ENCODE data around the gene ATL3. TPM values are rescaled to one million over a fixed set of nuclear protein-coding genes. Genes with fewer than 3 reads are reported as not detected.
A peak's percentile ranks its signal among the peaks of the same experiment; 100 is the strongest.

Gene ATL3
- total RNA-seq, 1 experiment from 2014 or later, result 55.1 TPM

DNA sequence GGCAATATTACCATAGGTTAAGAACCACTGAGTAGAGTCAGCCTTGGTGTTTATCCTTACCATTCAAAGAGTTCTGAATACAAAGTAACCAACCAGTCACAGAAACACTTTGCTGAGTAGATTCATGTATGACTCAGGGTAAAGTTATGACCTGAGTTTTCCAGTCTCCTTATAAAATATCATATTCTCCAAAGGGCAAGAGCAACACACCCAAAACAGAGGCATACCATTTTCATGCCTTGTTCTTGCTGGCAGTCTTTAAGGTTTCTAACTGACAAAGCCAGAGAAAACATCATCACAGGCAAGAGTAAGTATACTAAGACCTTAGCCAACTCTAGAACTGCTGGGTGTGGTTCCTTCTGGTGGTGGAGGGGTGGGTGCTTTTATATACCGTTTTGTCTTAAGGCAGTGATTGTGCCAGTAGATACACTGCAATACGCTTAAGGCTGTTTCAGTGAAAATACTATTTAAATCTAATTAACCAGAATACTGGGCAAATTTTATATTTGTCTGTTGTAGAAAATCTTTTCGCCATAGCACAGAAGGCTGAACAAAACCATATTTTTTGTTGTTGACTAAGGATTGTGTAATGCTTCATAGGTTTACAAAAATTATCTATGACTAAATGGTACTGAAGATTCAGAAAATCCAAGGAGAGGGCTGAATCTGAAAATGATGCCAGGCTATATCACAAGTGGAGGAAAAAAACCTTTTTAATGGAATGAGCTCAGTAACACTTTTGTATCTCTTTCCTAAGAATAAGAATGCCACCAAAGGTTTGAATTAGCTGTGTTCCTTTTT lies 3.0 kb downstream of the ATL3 start:
- Histone ChIP-seq H3K4me3 (ENCODE audit: low read depth, low read length) (no peak overlapping the region), H3K36me3 (ENCODE audit: control insufficient read depth, insufficient read depth, low read length) (no peaks in the 10 kb centered on the region), H3K9me3 (no peaks in the 10 kb centered on the region), H3K27me3 (replicated peaks; ENCODE audit: control insufficient read depth, insufficient read depth, low read length) (no peaks in the 10 kb centered on the region), H3K4me1 (peaks cover 19% of the 10 kb centered on the region)
- peaks cover 18% of the 10 kb centered on the region for H3K4me1 Mint-ChIP-seq (ENCODE audit: low read depth, unreplicated experiment)
- H3K27ac Mint-ChIP-seq (ENCODE audit: unreplicated experiment), result no peak overlapping the region
- TF ChIP-seq, protein P1, sequence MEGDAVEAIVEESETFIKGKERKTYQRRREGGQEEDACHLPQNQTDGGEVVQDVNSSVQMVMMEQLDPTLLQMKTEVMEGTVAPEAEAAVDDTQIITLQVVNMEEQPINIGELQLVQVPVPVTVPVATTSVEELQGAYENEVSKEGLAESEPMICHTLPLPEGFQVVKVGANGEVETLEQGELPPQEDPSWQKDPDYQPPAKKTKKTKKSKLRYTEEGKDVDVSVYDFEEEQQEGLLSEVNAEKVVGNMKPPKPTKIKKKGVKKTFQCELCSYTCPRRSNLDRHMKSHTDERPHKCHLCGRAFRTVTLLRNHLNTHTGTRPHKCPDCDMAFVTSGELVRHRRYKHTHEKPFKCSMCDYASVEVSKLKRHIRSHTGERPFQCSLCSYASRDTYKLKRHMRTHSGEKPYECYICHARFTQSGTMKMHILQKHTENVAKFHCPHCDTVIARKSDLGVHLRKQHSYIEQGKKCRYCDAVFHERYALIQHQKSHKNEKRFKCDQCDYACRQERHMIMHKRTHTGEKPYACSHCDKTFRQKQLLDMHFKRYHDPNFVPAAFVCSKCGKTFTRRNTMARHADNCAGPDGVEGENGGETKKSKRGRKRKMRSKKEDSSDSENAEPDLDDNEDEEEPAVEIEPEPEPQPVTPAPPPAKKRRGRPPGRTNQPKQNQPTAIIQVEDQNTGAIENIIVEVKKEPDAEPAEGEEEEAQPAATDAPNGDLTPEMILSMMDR (IDR thresholded peaks at IDR 0.05; ENCODE audit: insufficient read depth in 1 of 2, low read depth in 1 of 2, low read length in 1 of 2, severe bottlenecking in 1 of 2, unreplicated experiment in 1 of 2), result no peak
- POLR2A ChIA-PET, result no interaction called here
- no peaks in the 10 kb centered on the region for H3K27me3 Mint-ChIP-seq (ENCODE audit: insufficient read depth, unreplicated experiment)
- no peak for DNase-seq
- BruUV-seq (replicated peaks), result TSS peak; percentile 2
- intact Hi-C loops (cut with micrococcal nuclease; ENCODE audit: unreplicated experiment), result no loop called here
- no peaks in the 10 kb centered on the region for H3K9me3 Mint-ChIP-seq (ENCODE audit: unreplicated experiment)
- H3K4me3 Mint-ChIP-seq (ENCODE audit: unreplicated experiment), result no peak overlapping the region
- CTCF ChIA-PET, result no interaction called here
- H3K36me3 Mint-ChIP-seq (ENCODE audit: insufficient read depth, unreplicated experiment), result peaks cover 4% of the 10 kb centered on the region

DNA sequence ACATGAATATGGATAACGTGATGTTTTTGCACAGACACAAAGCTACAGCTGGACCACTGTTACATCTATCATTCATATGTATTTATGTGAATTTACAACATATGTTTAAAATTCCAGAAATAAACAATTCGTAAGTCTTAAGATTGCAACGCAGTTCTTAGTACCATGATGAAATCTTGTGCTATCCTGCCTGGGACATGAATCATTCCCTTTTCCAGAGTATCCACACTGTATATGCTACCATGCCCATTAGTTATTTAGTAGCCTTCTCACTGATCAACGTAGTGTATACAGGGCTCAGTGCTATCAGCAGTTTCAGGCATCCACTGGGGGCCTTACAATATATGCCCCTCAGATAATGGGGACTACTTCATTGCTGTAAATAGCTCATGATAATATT lies 4.3 kb downstream of the ATL3 start:
- H3K36me3 ChIP-seq (ENCODE audit: control insufficient read depth, insufficient read depth, low read length), result no peaks in the 10 kb centered on the region
- Mint-ChIP-seq H3K9me3 (ENCODE audit: unreplicated experiment) (no peaks in the 10 kb centered on the region), H3K4me1 (ENCODE audit: low read depth, unreplicated experiment) (peaks cover 7% of the 10 kb centered on the region), H3K27ac (ENCODE audit: unreplicated experiment) (no peak overlapping the region), H3K4me3 (ENCODE audit: unreplicated experiment) (no peak overlapping the region), H3K27me3 (ENCODE audit: insufficient read depth, unreplicated experiment) (no peaks in the 10 kb centered on the region), H3K36me3 (ENCODE audit: insufficient read depth, unreplicated experiment) (peaks cover 4% of the 10 kb centered on the region)
- H3K4me3 ChIP-seq (ENCODE audit: low read depth, low read length), result no peak overlapping the region
- ChIA-PET CTCF (interaction anchor here (0.6 kb wide), 1 partner anchor 65 kb away, joined by 3 read pairs; no protein-coding TSS in a partner anchor), POLR2A (interaction anchor here (0.5 kb wide), 1 partner anchor 31 kb away, joined by 9 read pairs; no protein-coding TSS in a partner anchor)
- H3K27me3 ChIP-seq (replicated peaks; ENCODE audit: control insufficient read depth, insufficient read depth, low read length), result no peaks in the 10 kb centered on the region
- intact Hi-C loops (cut with micrococcal nuclease; ENCODE audit: unreplicated experiment), result no loop called here
- DNase-seq, result no peak
- H3K4me1 ChIP-seq, result peaks cover 17% of the 10 kb centered on the region
- no TSS peak for BruUV-seq (replicated peaks)
- no peaks in the 10 kb centered on the region for H3K9me3 ChIP-seq
- TF ChIP-seq, protein P1 (IDR thresholded peaks at IDR 0.05; ENCODE audit: insufficient read depth in 1 of 2, low read depth in 1 of 2, low read length in 1 of 2, severe bottlenecking in 1 of 2, unreplicated experiment in 1 of 2), result no peak

DNA sequence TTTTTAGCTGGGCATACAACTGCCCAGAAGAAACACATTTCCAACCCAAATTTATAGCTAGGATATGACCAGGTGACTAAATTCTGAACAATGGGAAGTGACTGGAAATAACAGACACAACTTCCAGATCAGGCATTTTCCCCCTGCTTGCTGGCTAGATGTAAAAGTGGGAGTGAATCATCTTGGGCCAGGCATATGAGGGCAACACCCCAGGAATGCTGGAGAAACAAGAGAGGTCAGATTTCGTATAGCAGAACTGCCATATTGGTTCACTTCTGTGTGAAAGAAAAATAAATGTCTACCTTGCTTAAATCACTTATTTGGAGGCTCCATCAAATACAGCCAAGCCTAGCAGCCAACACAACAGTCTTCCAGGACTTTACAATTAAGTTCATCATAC lies 7.4 kb downstream of the ATL3 start:
- H3K4me3 ChIP-seq (ENCODE audit: low read depth, low read length), result no peak overlapping the region
- DNase-seq, result no peak
- H3K4me3 Mint-ChIP-seq (ENCODE audit: unreplicated experiment), result no peak overlapping the region
- POLR2A ChIA-PET, result no interaction called here
- H3K27me3 Mint-ChIP-seq (ENCODE audit: insufficient read depth, unreplicated experiment), result no peaks in the 10 kb centered on the region
- H3K9me3 ChIP-seq, result no peaks in the 10 kb centered on the region
- peaks cover 12% of the 10 kb centered on the region for H3K4me1 Mint-ChIP-seq (ENCODE audit: low read depth, unreplicated experiment)
- no peak overlapping the region for H3K27ac Mint-ChIP-seq (ENCODE audit: unreplicated experiment)
- CTCF ChIA-PET, result no interaction called here
- peaks cover 9% of the 10 kb centered on the region; the same call in 1 of the 2 replicates for H3K4me1 ChIP-seq
- BruUV-seq (replicated peaks), result no TSS peak
- H3K36me3 Mint-ChIP-seq (ENCODE audit: insufficient read depth, unreplicated experiment), result peaks cover 12% of the 10 kb centered on the region
- TF ChIP-seq, protein P1 (IDR thresholded peaks at IDR 0.05; ENCODE audit: insufficient read depth in 1 of 2, low read depth in 1 of 2, low read length in 1 of 2, severe bottlenecking in 1 of 2, unreplicated experiment in 1 of 2), result no peak
- no peaks in the 10 kb centered on the region for H3K9me3 Mint-ChIP-seq (ENCODE audit: unreplicated experiment)
- H3K27me3 ChIP-seq (replicated peaks; ENCODE audit: control insufficient read depth, insufficient read depth, low read length), result no peaks in the 10 kb centered on the region
- H3K36me3 ChIP-seq (ENCODE audit: control insufficient read depth, insufficient read depth, low read length), result no peaks in the 10 kb centered on the region
- intact Hi-C loops (cut with micrococcal nuclease; ENCODE audit: unreplicated experiment), result no loop called here
